HL-60 (cell line): Measurements from ENCODE around the gene OR10K1.

Experiments
- DNase-seq, 2 experiments: peaks; one replicate each; pipeline ENCODE4 v3.0.0-alpha.2; 2010 to 2020; ENCODE audit warnings: low read depth in 1 of 2, low spot score in 1 of 2
- H3K27ac ChIP-seq: fragments of 250-450 bp; sonication (Bioruptor Pico); replicated peaks from 2 replicates; pipeline ENCODE4 v1.5.1; 2020; ENCODE audit warnings: mild to moderate bottlenecking, moderate library complexity
- H3K27me3 ChIP-seq: fragments of 250-450 bp; sonication (Bioruptor Pico); 2 replicates; pipeline ENCODE4 v1.5.1; 2021; ENCODE audit warnings: mild to moderate bottlenecking, moderate library complexity; ENCODE audit not compliant: insufficient read depth, poor library complexity, severe bottlenecking
- H3K4me3 ChIP-seq: replicated peaks from 2 replicates; pipeline ENCODE4 v1.5.1; 2011; ENCODE audit warnings: mild to moderate bottlenecking, control low read depth, low read length; ENCODE audit not compliant: insufficient read depth
- CTCF ChIP-seq: IDR thresholded peaks from one replicate; pipeline ENCODE4 v1.5.1; 2011; ENCODE audit warnings: low read length, control low read depth, inconsistent platforms; ENCODE audit not compliant: insufficient read depth
- GABPA ChIP-seq: IDR thresholded peaks from 2 replicates; pipeline ENCODE4 v1.6.1; 2012; ENCODE audit warnings: low read depth
- POLR2AphosphoS5 ChIP-seq: IDR thresholded peaks from 2 replicates; pipeline ENCODE4 v1.6.1; 2012; ENCODE audit warnings: low read depth
- REST ChIP-seq: IDR thresholded peaks from 2 replicates; pipeline ENCODE4 v1.6.1; 2012; ENCODE audit warnings: low read depth; ENCODE audit not compliant: insufficient replicate concordance
- SPI1 ChIP-seq: IDR thresholded peaks from 2 replicates; pipeline ENCODE4 v1.6.1; 2012; ENCODE audit warnings: low read depth, mild to moderate bottlenecking, borderline replicate concordance

The OR10K1 gene

GRCh38 chr1:158471920-158472319 lies 10.3 kb downstream of the OR10K1 start, which contains the start of gene OR10R2:
OR10R2 (plus strand) TSS chr1:158472220; CDS start chr1:158472326, 106 bp downstream.
- TF ChIP-seq GABPA (no peak), SPI1 (no peak), REST (no peak), POLR2AphosphoS5 (no peak), CTCF (no peak)
- Histone ChIP-seq H3K4me3 (no peak within 1 kb of the TSS), H3K27me3 (no peaks in the 10 kb centered on the region), H3K27ac (no peak within 1 kb of the TSS)
- no peak for DNase-seq

DNA sequence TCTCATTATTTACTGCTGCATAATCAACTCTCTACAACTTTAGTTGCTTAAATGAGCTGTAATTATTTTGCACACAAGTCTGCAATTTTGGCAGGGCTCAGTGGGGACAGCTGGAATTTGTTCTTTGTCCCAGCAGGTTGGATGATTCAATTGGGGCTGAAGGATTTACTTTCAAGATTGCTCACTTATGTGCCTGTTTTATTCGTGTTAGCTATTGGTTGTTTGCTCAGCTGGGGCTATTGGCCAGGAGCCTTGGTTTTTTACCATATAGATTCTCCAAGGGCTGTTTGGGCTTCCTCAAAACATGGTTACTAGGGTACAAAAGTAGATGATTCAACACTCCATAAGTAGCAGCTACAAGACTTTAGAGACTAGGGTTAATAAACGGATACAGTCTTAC lies 23.8 kb downstream of the OR10K1 start:
- no peak for DNase-seq
- no peak overlapping the region for H3K4me3 ChIP-seq
- TF ChIP-seq POLR2AphosphoS5 (no peak), SPI1 (no peak), CTCF (no peak), REST (no peak), GABPA (no peak)

GRCh38 chr1:158491316-158491715 lies 29.7 kb downstream of the OR10K1 start:
- TF ChIP-seq GABPA (no peak), CTCF (no peak), SPI1 (no peak), REST (no peak), POLR2AphosphoS5 (no peak)
- DNase-seq, result no peak
- H3K27me3 ChIP-seq, result no peaks in the 10 kb centered on the region
- no peak overlapping the region for H3K27ac ChIP-seq
- H3K4me3 ChIP-seq, result no peak overlapping the region

More for the DNA sequence above, 23.8 kb downstream of the OR10K1 start:
- Histone ChIP-seq H3K27ac (no peak overlapping the region), H3K27me3 (no peaks in the 10 kb centered on the region)
